Smooth muscle cell (in vitro differentiated cells): ENCODE results near the gene NUCB2. TPM values are rescaled to one million over a fixed set of nuclear protein-coding genes. Genes with fewer than 3 reads are reported as not detected.

ENCODE experiments used
- DNase-seq: peaks from one replicate; lab custom pipeline; 2025; ENCODE audit not compliant: unreplicated experiment; lab: John Stamatoyannopoulos, UW
- H2AFZ ChIP-seq: fragments of 200-600 bp; sonication (generic); 2 replicates; pipeline ENCODE4 v1.6.0; 2016; ENCODE audit warnings: antibody characterized with exemption, low read depth, mild to moderate bottlenecking
- H3F3A ChIP-seq: fragments of 200-600 bp; sonication (generic); 2 replicates; pipeline ENCODE4 v1.6.0; 2017; ENCODE audit warnings: antibody characterized with exemption, low read depth
- H3K27ac ChIP-seq: fragments of 200-600 bp; sonication (generic); 2 replicates; pipeline ENCODE4 v1.5.1; 2016; ENCODE audit warnings: low read depth, mild to moderate bottlenecking
- H3K27me3 ChIP-seq: fragments of 200-600 bp; sonication (generic); 2 replicates; pipeline ENCODE4 v1.6.1; 2016; ENCODE audit warnings: low read depth, mild to moderate bottlenecking
- H3K36me3 ChIP-seq: fragments of 200-600 bp; sonication (generic); 2 replicates; pipeline ENCODE4 v1.5.1; 2016; ENCODE audit warnings: low read depth
- H3K4me1 ChIP-seq: fragments of 200-600 bp; sonication (generic); 2 replicates; pipeline ENCODE4 v1.5.1; 2016; ENCODE audit warnings: low read depth
- H3K4me2 ChIP-seq: fragments of 200-600 bp; sonication (generic); 2 replicates; pipeline ENCODE4 v1.6.0; 2016; ENCODE audit warnings: mild to moderate bottlenecking
- H3K4me3 ChIP-seq: fragments of 200-600 bp; sonication (generic); 2 replicates; pipeline ENCODE4 v1.5.1; 2016; ENCODE audit warnings: mild to moderate bottlenecking
- H3K79me2 ChIP-seq: fragments of 200-600 bp; sonication (generic); 2 replicates; pipeline ENCODE4 v1.6.0; 2016; ENCODE audit warnings: low read depth, mild to moderate bottlenecking
- H3K9ac ChIP-seq: fragments of 200-600 bp; sonication (generic); 2 replicates; pipeline ENCODE4 v1.6.0; 2016; ENCODE audit warnings: low read depth
- H3K9me3 ChIP-seq: fragments of 200-600 bp; sonication (generic); replicated peaks from 2 replicates; pipeline ENCODE4 v1.5.1; 2016; ENCODE audit warnings: low read depth
- H4K20me1 ChIP-seq: fragments of 200-600 bp; sonication (generic); 2 replicates; pipeline ENCODE4 v1.6.0; 2016; ENCODE audit warnings: low read depth
- CTCF ChIP-seq: fragments of 200-600 bp; sonication (generic); IDR thresholded peaks from 2 replicates; pipeline ENCODE4 v1.5.1; 2017; ENCODE audit warnings: borderline replicate concordance, mild to moderate bottlenecking, antibody characterized with exemption; ENCODE audit not compliant: insufficient read depth, poor library complexity, severe bottlenecking
- WGBS: methylation state at CpG from one replicate; pipeline ENCODE4 v1.1.7; 2016; ENCODE audit warnings: low lambda C conversion rate; 5-methylcytosine and 5-hydroxymethylcytosine counted together
- polyA plus RNA-seq: library from polyadenylated mRNA; unstranded; fragments of >200 nt; fragmentation: Nextera tagmentation; extraction: Ambion mirVana; gene quantifications from 2 replicates; pipeline ENCODE4 v1.2.1, GENCODE V29; 2016
- total RNA-seq: library from RNA; depleted of rRNA; stranded (reverse); fragments of >200 nt; gene quantifications from 2 replicates; pipeline ENCODE4 v1.2.3, GENCODE V29; 2014

The NUCB2 gene
- total and polyA plus RNA-seq, 2 experiments from 2014 or later: 91.2 to 177 TPM

GRCh38 chr11:17371614-17372013, 95.1 kb downstream of the NUCB2 start:
- H3K27ac ChIP-seq: no peak overlapping the region
- no peaks in the 10 kb centered on the region for H3K79me2 ChIP-seq
- no peaks in the 10 kb centered on the region for H3F3A ChIP-seq
- H3K9me3 ChIP-seq: peaks cover 3% of the 10 kb centered on the region
- no peak overlapping the region for H2AFZ ChIP-seq
- no peak overlapping the region for H3K4me2 ChIP-seq
- H3K9ac ChIP-seq: no peak overlapping the region
- no peaks in the 10 kb centered on the region for H3K4me1 ChIP-seq
- no peaks in the 10 kb centered on the region for H3K27me3 ChIP-seq
- H3K4me3 ChIP-seq: no peak overlapping the region
- no peak for TF ChIP-seq CTCF
- 83% methylated on average over 3 of the region's 3 CpGs for whole genome bisulfite sequencing
- no peaks in the 10 kb centered on the region for H4K20me1 ChIP-seq
- no peak for DNase-seq
- H3K36me3 ChIP-seq: peaks cover 35% of the 10 kb centered on the region

GRCh38 chr11:17375547-17375946, 99.0 kb downstream of the NUCB2 start:
- Histone ChIP-seq H3K4me3 (no peak overlapping the region), H3K27ac (no peak overlapping the region), H3K79me2 (no peaks in the 10 kb centered on the region), H3K4me1 (no peaks in the 10 kb centered on the region), H4K20me1 (no peaks in the 10 kb centered on the region), H2AFZ (no peak overlapping the region), H3K4me2 (no peak overlapping the region), H3K27me3 (no peaks in the 10 kb centered on the region), H3F3A (no peaks in the 10 kb centered on the region), H3K9ac (no peak overlapping the region), H3K36me3 (peaks cover 19% of the 10 kb centered on the region), H3K9me3 (peaks cover 3% of the 10 kb centered on the region)
- WGBS: 97% methylated on average over 5 of the region's 5 CpGs
- no peak for DNase-seq
- TF ChIP-seq CTCF: no peak

- Histone ChIP-seq H3K4me1 (no peaks in the 10 kb centered on the region), H3K36me3 (peaks cover 12% of the 10 kb centered on the region), H3F3A (no peaks in the 10 kb centered on the region), H3K9me3 (peaks cover 3% of the 10 kb centered on the region), H3K4me3 (no peak overlapping the region), H3K9ac (no peak overlapping the region), H2AFZ (no peak overlapping the region), H4K20me1 (no peaks in the 10 kb centered on the region), H3K79me2 (no peaks in the 10 kb centered on the region), H3K4me2 (no peak overlapping the region), H3K27me3 (no peaks in the 10 kb centered on the region), H3K27ac (no peak overlapping the region)
- DNase-seq: no peak
- WGBS: 76% methylated on average over 3 of the region's 3 CpGs
- TF ChIP-seq CTCF: no peak
These were observed 100.0 kb downstream of the NUCB2 start for GRCh38 chr11:17376493-17376892.

GRCh38 chr11:17378655-17379054, 102.1 kb downstream of the NUCB2 start:
- Histone ChIP-seq H3K9ac (no peak overlapping the region), H3K4me3 (no peak overlapping the region), H3K4me2 (no peak overlapping the region), H3K4me1 (no peaks in the 10 kb centered on the region), H3F3A (no peaks in the 10 kb centered on the region), H2AFZ (no peak overlapping the region), H3K27ac (no peak overlapping the region), H3K36me3 (no peaks in the 10 kb centered on the region), H4K20me1 (no peaks in the 10 kb centered on the region), H3K27me3 (no peaks in the 10 kb centered on the region), H3K79me2 (no peaks in the 10 kb centered on the region), H3K9me3 (no peaks in the 10 kb centered on the region)
- no peak for TF ChIP-seq CTCF
- WGBS: 85% methylated on average over 2 of the region's 2 CpGs
- DNase-seq: no peak
